OCI-LY7 (cell line): ENCODE data around the gene NEUROG1. TPM values are rescaled to one million over a fixed set of nuclear protein-coding genes. Genes with fewer than 3 reads are reported as not detected.

Source experiments
- BruUV-seq: library from RNA; stranded (reverse); fragments of 400-500 nt; replicated peaks from 2 replicates; lab custom pipeline; 2021; lab: Mats Ljungman, UMichigan
- CTCF ChIA-PET: fragments of 300-600 bp; sonication (Branson Sonifier 250); formaldehyde crosslinking; loops from one replicate; lab custom pipeline; 2022; ENCODE audit warnings: antibody characterized with exemption; ENCODE audit not compliant: unreplicated experiment; lab: Charles Lee
- POLR2A ChIA-PET: fragments of 300-600 bp; sonication (Branson Sonifier 250); formaldehyde crosslinking; loops from one replicate; lab custom pipeline; 2022; ENCODE audit warnings: antibody characterized with exemption; lab: Charles Lee
- DNase-seq: peaks from one replicate; pipeline ENCODE4 v3.0.0-alpha.2; 2015; ENCODE audit warnings: low spot score
- H2AFZ ChIP-seq: fragments of 200-600 bp; sonication (generic), shearing (Covaris generic); 2 replicates; pipeline ENCODE4 v1.6.1; 2014; ENCODE audit warnings: mild to moderate bottlenecking, antibody characterized with exemption, low read length, moderate library complexity
- H3K27ac ChIP-seq: fragments of 200-600 bp; sonication (generic); 2 replicates; pipeline ENCODE4 v1.5.1; 2014; ENCODE audit warnings: mixed run types, low read depth, mild to moderate bottlenecking, moderate library complexity, low read length, inconsistent platforms; ENCODE audit not compliant: poor library complexity, severe bottlenecking
- H3K36me3 ChIP-seq: fragments of 200-600 bp; sonication (generic); 2 replicates; pipeline ENCODE4 v1.6.1; 2014; ENCODE audit warnings: mild to moderate bottlenecking, antibody characterized with exemption, low read length, moderate library complexity, mixed read lengths; ENCODE audit not compliant: insufficient read depth
- H3K4me1 ChIP-seq: fragments of 200-600 bp; sonication (generic); 2 replicates; pipeline ENCODE4 v1.5.1; 2014; ENCODE audit warnings: mild to moderate bottlenecking, low read length; ENCODE audit not compliant: insufficient read depth, poor library complexity, severe bottlenecking
- H3K4me2 ChIP-seq: fragments of 200-600 bp; sonication (generic); 2 replicates; pipeline ENCODE4 v1.6.1; 2014; ENCODE audit warnings: mild to moderate bottlenecking, low read length
- H3K4me3 ChIP-seq: fragments of 200-600 bp; sonication (generic); 2 replicates; pipeline ENCODE4 v1.5.1; 2014; ENCODE audit warnings: mild to moderate bottlenecking, low read depth, low read length; ENCODE audit not compliant: poor library complexity, severe bottlenecking
- H3K79me2 ChIP-seq: fragments of 200-600 bp; sonication (generic); 2 replicates; pipeline ENCODE4 v1.6.1; 2016; ENCODE audit warnings: low read depth, mild to moderate bottlenecking, low read length, moderate library complexity, mixed read lengths; ENCODE audit not compliant: insufficient read depth
- H3K9me2 ChIP-seq: fragments of 200-600 bp; sonication (generic); 2 replicates; pipeline ENCODE4 v1.6.1; 2016; ENCODE audit warnings: mild to moderate bottlenecking, low read length, mixed read lengths; ENCODE audit not compliant: insufficient read depth
- H3K9me3 ChIP-seq: fragments of 200-600 bp; sonication (generic); 2 replicates; pipeline ENCODE4 v1.6.1; 2014; ENCODE audit warnings: mild to moderate bottlenecking, mixed run types, low read length, mixed read lengths
- H4K20me1 ChIP-seq: fragments of 200-600 bp; sonication (generic); 2 replicates; pipeline ENCODE4 v1.6.1; 2014; ENCODE audit warnings: mild to moderate bottlenecking, antibody characterized with exemption, low read length, moderate library complexity, mixed read lengths; ENCODE audit not compliant: insufficient read depth
- CTCF ChIP-seq: fragments of 200-600 bp; sonication (generic); conservative IDR thresholded peaks from 2 replicates; pipeline ENCODE4 v1.5.1; 2014; ENCODE audit warnings: mild to moderate bottlenecking, antibody characterized with exemption, low read length, moderate library complexity, mixed read lengths
- EZH2phosphoT487 ChIP-seq: fragments of 200-600 bp; sonication (generic); IDR thresholded peaks from 2 replicates; pipeline ENCODE4 v1.6.1; 2018; ENCODE audit warnings: low read depth, borderline replicate concordance, mild to moderate bottlenecking, mixed run types, antibody characterized with exemption, low read length, moderate library complexity, mixed read lengths
- intact Hi-C: fragments of 100-400 bp; cut with micrococcal nuclease; formaldehyde crosslinking; loops from one replicate; pipeline ENCODE4 v1.10.0; 2022; ENCODE audit not compliant: unreplicated experiment
- total RNA-seq, 2 experiments: library from RNA; depleted of rRNA in 1 of 2; stranded (reverse); fragments of >200 nt in 1 of 2; shearing (Covaris generic) in 1 of 2; gene quantifications; 2 replicates each; pipeline ENCODE4 v1.2.3, GENCODE V29; 2014 to 2022

Gene NEUROG1
- total RNA-seq, 2 experiments from 2014 or later: not detected

GRCh38 chr5:135488727-135489465 lies 46.9 kb downstream of the NEUROG1 start:
- intact Hi-C loops: no loop called here
- BruUV-seq: no TSS peak
- Histone ChIP-seq H3K9me3 (no peaks in the 10 kb centered on the region), H3K4me2 (no peak overlapping the region), H4K20me1 (no peaks in the 10 kb centered on the region), H3K4me3 (no peak overlapping the region), H2AFZ (no peak overlapping the region), H3K4me1 (no peaks in the 10 kb centered on the region), H3K36me3 (no peaks in the 10 kb centered on the region), H3K79me2 (no peaks in the 10 kb centered on the region), H3K9me2 (no peaks in the 10 kb centered on the region), H3K27ac (no peak overlapping the region)
- ChIA-PET POLR2A (no interaction called here), CTCF (no interaction called here)
- no peak for DNase-seq
- TF ChIP-seq EZH2phosphoT487 (no peak), CTCF (no peak)

- Histone ChIP-seq H2AFZ (no peak overlapping the region), H3K9me2 (no peaks in the 10 kb centered on the region), H3K9me3 (no peaks in the 10 kb centered on the region), H3K79me2 (no peaks in the 10 kb centered on the region), H3K4me1 (no peaks in the 10 kb centered on the region), H3K4me2 (no peak overlapping the region), H3K27ac (no peak overlapping the region), H3K4me3 (no peak overlapping the region), H4K20me1 (no peaks in the 10 kb centered on the region), H3K36me3 (no peaks in the 10 kb centered on the region)
- intact Hi-C loops: no loop called here
- no TSS peak for BruUV-seq
- ChIA-PET POLR2A (no interaction called here), CTCF (no interaction called here)
- DNase-seq: no peak
- no peak for TF ChIP-seq EZH2phosphoT487
- TF ChIP-seq CTCF: no peak
Observed at GRCh38 chr5:135487839-135488514, 47.8 kb downstream of the NEUROG1 start.

- intact Hi-C loops: no loop called here
- H3K4me2 ChIP-seq: no peak overlapping the region
- H4K20me1 ChIP-seq: no peaks in the 10 kb centered on the region
- TF ChIP-seq EZH2phosphoT487: no peak
- H3K9me3 ChIP-seq: no peaks in the 10 kb centered on the region
- no peak for DNase-seq
- H3K36me3 ChIP-seq: no peaks in the 10 kb centered on the region
- H3K9me2 ChIP-seq: no peaks in the 10 kb centered on the region
- H3K4me1 ChIP-seq: no peaks in the 10 kb centered on the region
- CTCF ChIA-PET: no interaction called here
- no TSS peak for BruUV-seq
- POLR2A ChIA-PET: interaction anchor here (0.6 kb wide), 1 partner anchor 697 kb away, joined by 3 read pairs; no protein-coding TSS in a partner anchor
- no peaks in the 10 kb centered on the region for H3K79me2 ChIP-seq
- H2AFZ ChIP-seq: no peak overlapping the region
- H3K4me3 ChIP-seq: no peak overlapping the region
- no peak overlapping the region for H3K27ac ChIP-seq
Observed at GRCh38 chr5:135487037-135487395, 48.7 kb downstream of the NEUROG1 start.
